ENCODE data around the gene MAGEF1. TPM values are rescaled to one million over a fixed set of nuclear protein-coding genes. Genes with fewer than 3 reads are reported as not detected.

MAGEF1 gene
- total RNA-seq, 1 experiment from 2014 or later: 31.9 TPM

GRCh38 chr3:184712248-184713039 lies 580 bp upstream of the MAGEF1 start:
- H3T11ph ChIP-seq (ENCODE audit: low read length): no peak overlapping the region
- peaks cover 4% of the 10 kb centered on the region; the same call in 1 of the 2 replicates for H3K4me1 ChIP-seq (ENCODE audit: insufficient read depth, low read length)
- no peaks in the 10 kb centered on the region for H3K27me3 ChIP-seq (ENCODE audit: insufficient read depth, low read length)
- no CpG with 5 or more reads among the region's 16 CpGs for WGBS (ENCODE audit: extremely low coverage, insufficient read length, low lambda C conversion rate)
- no peak overlapping the region for H2AK5ac ChIP-seq (ENCODE audit: insufficient read length, low read length)
- H3K79me2 ChIP-seq (ENCODE audit: insufficient read depth, low read length): peaks cover 6% of the 10 kb centered on the region
- no peak overlapping the region for H2BK120ac ChIP-seq (ENCODE audit: low read depth, low read length, poor library complexity, severe bottlenecking)
- H3K27ac ChIP-seq (ENCODE audit: insufficient read length, low read depth, low read length): no peak overlapping the region
- Mint-ChIP-seq H3K4me3 (peak overlapping the region; percentile 92 to 98), H3K9me3 (no peaks in the 10 kb centered on the region), H3K27ac (peak overlapping the region; percentile 55 to 85 (median 55); a peak in 4 of 7 replicates), H3K36me3 (ENCODE audit: insufficient read depth in 1 of 3, low read depth in 3 of 3) (peaks cover 19 to 28% (median 22%) of the 10 kb centered on the region in 3 experiments), H3K27me3 (ENCODE audit: low read depth) (no peaks in the 10 kb centered on the region; the same call in 1 of the 2 replicates), H3K4me1 (peaks cover 26 to 44% of the 10 kb centered on the region in 2 experiments)
- no peak overlapping the region for H3K9ac ChIP-seq (ENCODE audit: extremely low read depth, insufficient read length, low read length)
- TF ChIP-seq, protein P1, sequence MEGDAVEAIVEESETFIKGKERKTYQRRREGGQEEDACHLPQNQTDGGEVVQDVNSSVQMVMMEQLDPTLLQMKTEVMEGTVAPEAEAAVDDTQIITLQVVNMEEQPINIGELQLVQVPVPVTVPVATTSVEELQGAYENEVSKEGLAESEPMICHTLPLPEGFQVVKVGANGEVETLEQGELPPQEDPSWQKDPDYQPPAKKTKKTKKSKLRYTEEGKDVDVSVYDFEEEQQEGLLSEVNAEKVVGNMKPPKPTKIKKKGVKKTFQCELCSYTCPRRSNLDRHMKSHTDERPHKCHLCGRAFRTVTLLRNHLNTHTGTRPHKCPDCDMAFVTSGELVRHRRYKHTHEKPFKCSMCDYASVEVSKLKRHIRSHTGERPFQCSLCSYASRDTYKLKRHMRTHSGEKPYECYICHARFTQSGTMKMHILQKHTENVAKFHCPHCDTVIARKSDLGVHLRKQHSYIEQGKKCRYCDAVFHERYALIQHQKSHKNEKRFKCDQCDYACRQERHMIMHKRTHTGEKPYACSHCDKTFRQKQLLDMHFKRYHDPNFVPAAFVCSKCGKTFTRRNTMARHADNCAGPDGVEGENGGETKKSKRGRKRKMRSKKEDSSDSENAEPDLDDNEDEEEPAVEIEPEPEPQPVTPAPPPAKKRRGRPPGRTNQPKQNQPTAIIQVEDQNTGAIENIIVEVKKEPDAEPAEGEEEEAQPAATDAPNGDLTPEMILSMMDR (conservative IDR thresholded peaks at IDR 0.05): no peak
- H4K8ac ChIP-seq (replicated peaks; ENCODE audit: insufficient read length, low read depth, low read length): no peak overlapping the region
- no peak overlapping the region for H4K91ac ChIP-seq (ENCODE audit: insufficient read length, low read depth, low read length)
- H2AFZ ChIP-seq (ENCODE audit: low read length): peak overlapping the region; percentile 58
- H2BK5ac ChIP-seq (ENCODE audit: insufficient read length, low read length): no peak overlapping the region
- peaks cover 6% of the 10 kb centered on the region for H3K9me3 ChIP-seq (ENCODE audit: control insufficient read depth, low read depth, low read length)
- no peak overlapping the region for H2BK20ac ChIP-seq (ENCODE audit: low read depth, low read length, poor library complexity, severe bottlenecking)
- no peak for DNase-seq
- no peak overlapping the region for H3K4ac ChIP-seq (ENCODE audit: low read depth, low read length)
- H4K20me1 ChIP-seq (ENCODE audit: control insufficient read depth, insufficient read depth, insufficient read length): no peaks in the 10 kb centered on the region
- no peak overlapping the region for H4K5ac ChIP-seq (ENCODE audit: insufficient read length, low read depth, low read length)
- no peak overlapping the region for H2BK12ac ChIP-seq (ENCODE audit: insufficient read length, low read depth, low read length)
- no peak overlapping the region for H3K56ac ChIP-seq (ENCODE audit: insufficient read length, low read depth, low read length)
- H3K18ac ChIP-seq (ENCODE audit: insufficient read length, low read depth, low read length): no peak overlapping the region
- peak overlapping the region; percentile 73 for H3K4me2 ChIP-seq (ENCODE audit: insufficient read depth, insufficient read length, low read length)
- H3K14ac ChIP-seq (ENCODE audit: insufficient read depth, low read length): no peak overlapping the region
- H3K23me2 ChIP-seq (ENCODE audit: insufficient read length, low read depth, low read length, poor library complexity, severe bottlenecking): peaks cover 12% of the 10 kb centered on the region
- H2BK15ac ChIP-seq (ENCODE audit: low read depth, low read length): no peak overlapping the region
- no peak overlapping the region for H3K23ac ChIP-seq (ENCODE audit: insufficient read length, low read depth, low read length)
- H3K79me1 ChIP-seq (ENCODE audit: insufficient read depth, low read depth, low read length, poor library complexity, severe bottlenecking): no peaks in the 10 kb centered on the region
